K562 (cell line): ENCODE data around the gene DBP. TPM values are rescaled to one million over a fixed set of nuclear protein-coding genes. Genes with fewer than 3 reads are reported as not detected.

ENCODE experiments used
- ARID4B ChIP-seq: sonication (generic); formaldehyde crosslinking; IDR thresholded peaks from 2 replicates; pipeline ENCODE4 v1.8.0; 2022; ENCODE audit warnings: mild to moderate bottlenecking, missing genetic modification reagents
- ATF3 ChIP-seq, 2 experiments: fragments of 450-650 bp in 1 of 2; sonication (generic) in 1 of 2; formaldehyde crosslinking in 1 of 2; IDR thresholded peaks in 1 of 2; conservative IDR thresholded peaks in 1 of 2; 2 replicates each; pipeline versions ENCODE4 v1.6.1 to v1.8.1; 2016 to 2023; ENCODE audit warnings: mild to moderate bottlenecking in 2 of 2, moderate library complexity in 2 of 2, inconsistent platforms in 1 of 2, missing genetic modification reagents in 1 of 2
- CHD2 ChIP-seq: IDR thresholded peaks from 2 replicates; pipeline ENCODE4 v1.6.1; 2011; ENCODE audit warnings: low read depth, low read length
- GATA2 ChIP-seq: sonication (generic); formaldehyde crosslinking; IDR thresholded peaks from 2 replicates; pipeline ENCODE4 v1.4.0; 2020; ENCODE audit warnings: mild to moderate bottlenecking, missing genetic modification reagents
- HNRNPLL ChIP-seq: fragments of 200-400 bp; formaldehyde crosslinking; IDR thresholded peaks from 2 replicates; pipeline ENCODE4 v1.6.1; 2017; ENCODE audit warnings: low read length, low read depth, mild to moderate bottlenecking; ENCODE audit not compliant: poor library complexity, severe bottlenecking
- MEF2D ChIP-seq: conservative IDR thresholded peaks from 2 replicates; pipeline ENCODE4 v1.6.1; 2016; ENCODE audit warnings: low read depth, missing genetic modification characterization, missing compliant biosample characterization
- MITF ChIP-seq: IDR thresholded peaks from 2 replicates; pipeline ENCODE4 v1.6.1; 2014; ENCODE audit warnings: antibody characterized with exemption
- NR2C1 ChIP-seq, 2 experiments: fragments of 450-650 bp; IDR thresholded peaks; 2 replicates each; pipeline ENCODE4 v1.6.1; 2017; ENCODE audit warnings: mild to moderate bottlenecking in 2 of 2, antibody characterized with exemption in 1 of 2, inconsistent platforms in 1 of 2, missing compliant biosample characterization in 1 of 2, missing genetic modification characterization in 1 of 2
- SLC30A9 ChIP-seq: fragments of 250-450 bp; sonication (Bioruptor Pico); IDR thresholded peaks from 2 replicates; pipeline ENCODE4 v1.8.0; 2022; ENCODE audit warnings: mild to moderate bottlenecking, moderate library complexity
- ZBTB17 ChIP-seq: fragments of 450-650 bp; formaldehyde crosslinking; IDR thresholded peaks from 2 replicates; pipeline ENCODE4 v1.4.0; 2020; ENCODE audit warnings: mild to moderate bottlenecking
- ZMIZ1 ChIP-seq, 2 experiments: fragments of 150-350 bp in 1 of 2; IDR thresholded peaks; 2 replicates each; pipeline ENCODE4 v1.6.1; 2012 to 2016; ENCODE audit warnings: low read depth in 2 of 2, low read length in 2 of 2, mild to moderate bottlenecking in 1 of 2, moderate library complexity in 1 of 2
- ZNF280A ChIP-seq: fragments of 450-650 bp; IDR thresholded peaks from 2 replicates; pipeline ENCODE4 v1.6.1; 2018; ENCODE audit warnings: mild to moderate bottlenecking, low read depth; ENCODE audit not compliant: partially characterized antibody
- polyA plus RNA-seq, 8 experiments: library from polyadenylated mRNA; depleted of rRNA in 4 of 8; stranded (reverse) in 5 of 8; unstranded in 3 of 8; fragments of >200 nt; fragmentation: Nextera tagmentation in 2 of 8; fragmentation: Illumina TruSeq in 1 of 8; extraction: Ambion mirVana in 2 of 8; extraction: Trizol in 1 of 8; gene quantifications; 2 replicates each; pipeline versions ENCODE4 v1.2.1 to v1.2.3, GENCODE V29; 2011 to 2014; ENCODE audit warnings: inconsistent platforms in 1 of 8, missing spikeins in 1 of 8
- total RNA-seq, 7 experiments: library from RNA; depleted of rRNA in 6 of 7; stranded (reverse); fragments of >200 nt in 6 of 7; fragmentation: Illumina TruSeq in 2 of 7; extraction: Trizol in 2 of 7; gene quantifications; 2 replicates each; pipeline versions ENCODE4 v1.2.1 to v1.2.3, GENCODE V29; 2011 to 2021; ENCODE audit warnings: low replicate concordance in 1 of 7

DBP gene
- total and polyA plus RNA-seq, 9 of the 15 experiments (the other 6 are each of a cell fraction or from before 2014, with no cell fraction given), result 0.25 to 5.5 (median 1.8) TPM

- TF ChIP-seq ZNF280A (no peak), HNRNPLL (no peak), GATA2 (no peak), MITF (no peak), ATF3 (IDR thresholded peaks at IDR 0.05) (peak; percentile 62; the same call in 1 of the 2 replicates), ATF3 (CRISPR knock-in tag; conservative IDR thresholded peaks at IDR 0.05) (0 out of 2 replicates have a peak, but pooled peaks have one; percentile 33), CHD2 (no peak), ZBTB17 (CRISPR knock-in tag) (no peak), ARID4B (CRISPR knock-in tag) (no peak), NR2C1 (IDR thresholded peaks at IDR 0.05) (peak; percentile 61; the same call in 1 of the 2 replicates), NR2C1 (tag; IDR thresholded peaks at IDR 0.05) (0 out of 2 replicates have a peak, but pooled peaks have one; percentile 42), SLC30A9 (CRISPR knock-in tag) (no peak), MEF2D (tag) (0 out of 2 replicates have a peak, but pooled peaks have one; percentile 32), ZMIZ1 (IDR thresholded peaks at IDR 0.05; ENCODE audit: low read depth in 2 of 2, low read length in 2 of 2) (peak in 1 of 2 experiments; percentile 31; a peak in 1 of 4 replicates)
Observed at GRCh38 chr19:48588670-48589401, 48.3 kb downstream of the DBP start (continued).
